Measurements from ENCODE around the gene MTMR1.

The MTMR1 gene

GRCh38 chrX:150696331-150696730 lies 3.1 kb downstream of the MTMR1 start:
- Histone ChIP-seq H3K4me3 (ENCODE audit: insufficient read depth, low read length, poor library complexity, severe bottlenecking) (no peak overlapping the region), H4K20me1 (ENCODE audit: low read depth, low read length) (no peaks in the 10 kb centered on the region), H3K36me3 (ENCODE audit: low read length) (peaks cover 2% of the 10 kb centered on the region; the same call in 1 of the 2 replicates), H3F3A (ENCODE audit: insufficient read depth) (peaks cover 21% of the 10 kb centered on the region), H3K79me2 (ENCODE audit: insufficient read depth, low read length) (peaks cover 52% of the 10 kb centered on the region), H3K9me2 (replicated peaks; ENCODE audit: insufficient read depth, low read length) (no peaks in the 10 kb centered on the region), H3K27me3 (ENCODE audit: low read length) (no peaks in the 10 kb centered on the region), H3K9ac (ENCODE audit: low read length) (no peak overlapping the region), H3K4me2 (ENCODE audit: low read depth, low read length, poor library complexity, severe bottlenecking) (peak overlapping the region; percentile 97), H3K9me3 (ENCODE audit: insufficient read depth, low read length) (no peaks in the 10 kb centered on the region), H2AFZ (ENCODE audit: low read depth, low read length, severe bottlenecking) (no peak overlapping the region), H3K27ac (ENCODE audit: low read depth, low read length) (peak overlapping the region; percentile 68)
- TF ChIP-seq, protein P1, sequence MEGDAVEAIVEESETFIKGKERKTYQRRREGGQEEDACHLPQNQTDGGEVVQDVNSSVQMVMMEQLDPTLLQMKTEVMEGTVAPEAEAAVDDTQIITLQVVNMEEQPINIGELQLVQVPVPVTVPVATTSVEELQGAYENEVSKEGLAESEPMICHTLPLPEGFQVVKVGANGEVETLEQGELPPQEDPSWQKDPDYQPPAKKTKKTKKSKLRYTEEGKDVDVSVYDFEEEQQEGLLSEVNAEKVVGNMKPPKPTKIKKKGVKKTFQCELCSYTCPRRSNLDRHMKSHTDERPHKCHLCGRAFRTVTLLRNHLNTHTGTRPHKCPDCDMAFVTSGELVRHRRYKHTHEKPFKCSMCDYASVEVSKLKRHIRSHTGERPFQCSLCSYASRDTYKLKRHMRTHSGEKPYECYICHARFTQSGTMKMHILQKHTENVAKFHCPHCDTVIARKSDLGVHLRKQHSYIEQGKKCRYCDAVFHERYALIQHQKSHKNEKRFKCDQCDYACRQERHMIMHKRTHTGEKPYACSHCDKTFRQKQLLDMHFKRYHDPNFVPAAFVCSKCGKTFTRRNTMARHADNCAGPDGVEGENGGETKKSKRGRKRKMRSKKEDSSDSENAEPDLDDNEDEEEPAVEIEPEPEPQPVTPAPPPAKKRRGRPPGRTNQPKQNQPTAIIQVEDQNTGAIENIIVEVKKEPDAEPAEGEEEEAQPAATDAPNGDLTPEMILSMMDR (IDR thresholded peaks at IDR 0.05; ENCODE audit: insufficient read depth, low read length, poor library complexity, severe bottlenecking), result no peak
- no peak for TF ChIP-seq EZH2phosphoT487 (conservative IDR thresholded peaks at IDR 0.05; ENCODE audit: low read length)

- Histone ChIP-seq H3K9me3 (ENCODE audit: insufficient read depth, low read length) (no peaks in the 10 kb centered on the region), H3K27ac (ENCODE audit: low read depth, low read length) (peak overlapping the region; percentile 68), H3K36me3 (ENCODE audit: low read length) (peaks cover 4% of the 10 kb centered on the region; the same call in 1 of the 2 replicates), H3K4me2 (ENCODE audit: low read depth, low read length, poor library complexity, severe bottlenecking) (peak overlapping the region; percentile 97), H3K27me3 (ENCODE audit: low read length) (no peaks in the 10 kb centered on the region), H3K4me3 (ENCODE audit: insufficient read depth, low read length, poor library complexity, severe bottlenecking) (no peak overlapping the region), H3K9ac (ENCODE audit: low read length) (0 out of 2 replicates have a peak overlapping the region, but pooled peaks have one; percentile 18), H3K79me2 (ENCODE audit: insufficient read depth, low read length) (peaks cover 52% of the 10 kb centered on the region), H2AFZ (ENCODE audit: low read depth, low read length, severe bottlenecking) (no peak overlapping the region), H4K20me1 (ENCODE audit: low read depth, low read length) (no peaks in the 10 kb centered on the region), H3K9me2 (replicated peaks; ENCODE audit: insufficient read depth, low read length) (no peaks in the 10 kb centered on the region), H3F3A (ENCODE audit: insufficient read depth) (peaks cover 21% of the 10 kb centered on the region)
- TF ChIP-seq EZH2phosphoT487 (conservative IDR thresholded peaks at IDR 0.05; ENCODE audit: low read length), result no peak
- TF ChIP-seq, protein P1 (IDR thresholded peaks at IDR 0.05; ENCODE audit: insufficient read depth, low read length, poor library complexity, severe bottlenecking), result no peak
These were observed 3.7 kb downstream of the MTMR1 start for GRCh38 chrX:150696866-150697265.

DNA sequence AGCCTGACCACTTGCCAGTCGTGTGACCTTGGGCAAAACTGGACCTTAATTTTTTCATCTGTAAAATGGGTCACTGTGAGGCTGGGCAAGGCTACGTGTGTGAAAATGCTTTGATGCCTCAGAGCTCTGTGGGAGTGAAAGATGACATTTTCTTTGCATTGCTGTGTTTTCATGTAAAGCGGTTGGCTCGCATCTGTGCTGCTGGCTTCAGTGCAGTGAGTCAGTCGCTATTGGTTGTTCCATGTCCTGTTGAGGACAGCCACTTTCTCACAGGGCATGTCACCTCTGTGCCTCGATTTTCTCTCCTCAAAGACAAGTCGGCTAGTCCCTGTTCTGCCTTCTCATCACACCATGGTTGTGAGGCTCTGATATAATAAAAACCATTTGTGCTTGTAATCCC lies 4.4 kb downstream of the MTMR1 start:
- H3K9ac ChIP-seq (ENCODE audit: low read length), result no peak overlapping the region
- H3K27ac ChIP-seq (ENCODE audit: low read depth, low read length), result no peak overlapping the region
- no peaks in the 10 kb centered on the region for H3K9me3 ChIP-seq (ENCODE audit: insufficient read depth, low read length)
- H3K79me2 ChIP-seq (ENCODE audit: insufficient read depth, low read length), result peaks cover 57% of the 10 kb centered on the region
- TF ChIP-seq EZH2phosphoT487 (conservative IDR thresholded peaks at IDR 0.05; ENCODE audit: low read length), result no peak
- TF ChIP-seq, protein P1 (IDR thresholded peaks at IDR 0.05; ENCODE audit: insufficient read depth, low read length, poor library complexity, severe bottlenecking), result no peak
- no peaks in the 10 kb centered on the region for H3K27me3 ChIP-seq (ENCODE audit: low read length)
- no peak overlapping the region for H3K4me3 ChIP-seq (ENCODE audit: insufficient read depth, low read length, poor library complexity, severe bottlenecking)
- H3F3A ChIP-seq (ENCODE audit: insufficient read depth), result peaks cover 21% of the 10 kb centered on the region
- H3K36me3 ChIP-seq (ENCODE audit: low read length), result peaks cover 4% of the 10 kb centered on the region; the same call in 1 of the 2 replicates
- no peak overlapping the region for H2AFZ ChIP-seq (ENCODE audit: low read depth, low read length, severe bottlenecking)
- no peak overlapping the region for H3K4me2 ChIP-seq (ENCODE audit: low read depth, low read length, poor library complexity, severe bottlenecking)
- H3K9me2 ChIP-seq (replicated peaks; ENCODE audit: insufficient read depth, low read length), result no peaks in the 10 kb centered on the region
- H4K20me1 ChIP-seq (ENCODE audit: low read depth, low read length), result no peaks in the 10 kb centered on the region
